ENCODE results near the gene CEP170B. TPM values are rescaled to one million over a fixed set of nuclear protein-coding genes. Genes with fewer than 3 reads are reported as not detected.

The CEP170B gene
- total and polyA plus RNA-seq, 2 experiments from 2014 or later, result 2.7 to 24.5 TPM

GRCh38 chr14:104860414-104860813, 4.7 kb upstream of the CEP170B start:
- no peaks in the 10 kb centered on the region for H3K27me3 ChIP-seq (replicated peaks; ENCODE audit: insufficient read depth)
- no peak for TF ChIP-seq EZH2 (IDR thresholded peaks at IDR 0.05; ENCODE audit: insufficient read depth, poor library complexity, severe bottlenecking)
- no peak for TF ChIP-seq EZH2phosphoT487 (IDR thresholded peaks at IDR 0.05; ENCODE audit: insufficient read depth, low read depth)
- in situ Hi-C loops (cut with MboI), result no loop called here
- H3K27ac ChIP-seq, result no peak overlapping the region
- DNase-seq, result no peak
- no peaks in the 10 kb centered on the region for H3K9me3 ChIP-seq (ENCODE audit: low read depth)
- H4K20me1 ChIP-seq (ENCODE audit: insufficient read depth), result no peaks in the 10 kb centered on the region
- no peaks in the 10 kb centered on the region for H3K9me2 ChIP-seq (ENCODE audit: insufficient read depth)
- H3K4me2 ChIP-seq (ENCODE audit: unreplicated experiment), result no peak overlapping the region
- H3K36me3 ChIP-seq (ENCODE audit: low read depth), result no peaks in the 10 kb centered on the region
- no peaks in the 10 kb centered on the region for H3K79me2 ChIP-seq (ENCODE audit: insufficient read depth)
- no peaks in the 10 kb centered on the region for H3F3A ChIP-seq (ENCODE audit: insufficient read depth)
- no peak overlapping the region for H3K9ac ChIP-seq
- H2AFZ ChIP-seq, result no peak overlapping the region
- H3K4me3 ChIP-seq, result no peak overlapping the region
- H3K4me1 ChIP-seq (ENCODE audit: insufficient read depth), result no peaks in the 10 kb centered on the region

GRCh38 chr14:104863131-104863862, 1.8 kb upstream of the CEP170B start:
- H3K4me2 ChIP-seq (ENCODE audit: unreplicated experiment), result no peak overlapping the region
- in situ Hi-C loops (cut with MboI), result no loop called here
- no peaks in the 10 kb centered on the region for H3K36me3 ChIP-seq (ENCODE audit: low read depth)
- H3F3A ChIP-seq (ENCODE audit: insufficient read depth), result no peaks in the 10 kb centered on the region
- no peak for TF ChIP-seq EZH2 (IDR thresholded peaks at IDR 0.05; ENCODE audit: insufficient read depth, poor library complexity, severe bottlenecking)
- TF ChIP-seq EZH2phosphoT487 (IDR thresholded peaks at IDR 0.05; ENCODE audit: insufficient read depth, low read depth), result no peak
- H4K20me1 ChIP-seq (ENCODE audit: insufficient read depth), result no peaks in the 10 kb centered on the region
- H3K27ac ChIP-seq, result no peak overlapping the region
- H3K27me3 ChIP-seq (replicated peaks; ENCODE audit: insufficient read depth), result no peaks in the 10 kb centered on the region
- DNase-seq, result no peak
- H3K4me1 ChIP-seq (ENCODE audit: insufficient read depth), result peaks cover 5% of the 10 kb centered on the region; the same call in 1 of the 2 replicates
- H3K9ac ChIP-seq, result no peak overlapping the region
- H3K9me2 ChIP-seq (ENCODE audit: insufficient read depth), result no peaks in the 10 kb centered on the region
- WGBS, 2 experiments (ENCODE audit: low coverage in 1 of 2, low lambda C conversion rate in 2 of 2, missing lambda C conversion rate in 2 of 2), result 73 to 78% methylated on average over 11 to 13 of the region's 13 CpGs
- no peak overlapping the region for H2AFZ ChIP-seq
- H3K4me3 ChIP-seq, result no peak overlapping the region
- H3K9me3 ChIP-seq (ENCODE audit: low read depth), result no peaks in the 10 kb centered on the region
- H3K79me2 ChIP-seq (ENCODE audit: insufficient read depth), result peaks cover 24% of the 10 kb centered on the region

GRCh38 chr14:104863923-104864266, 1.2 kb upstream of the CEP170B start:
- no peaks in the 10 kb centered on the region for H4K20me1 ChIP-seq (ENCODE audit: insufficient read depth)
- no peaks in the 10 kb centered on the region for H3K9me3 ChIP-seq (ENCODE audit: low read depth)
- H3K36me3 ChIP-seq (ENCODE audit: low read depth), result no peaks in the 10 kb centered on the region
- WGBS, 2 experiments (ENCODE audit: low coverage in 1 of 2, low lambda C conversion rate in 2 of 2, missing lambda C conversion rate in 2 of 2), result 20 to 22% methylated on average over 13 of the region's 13 CpGs
- no peak for DNase-seq
- H2AFZ ChIP-seq, result no peak overlapping the region; the same call in 1 of the 2 replicates
- H3K27me3 ChIP-seq (replicated peaks; ENCODE audit: insufficient read depth), result no peaks in the 10 kb centered on the region
- no peak overlapping the region for H3K4me3 ChIP-seq
- in situ Hi-C loops (cut with MboI), result no loop called here
- no peak overlapping the region for H3K4me2 ChIP-seq (ENCODE audit: unreplicated experiment)
- H3K79me2 ChIP-seq (ENCODE audit: insufficient read depth), result peaks cover 30% of the 10 kb centered on the region
- no peaks in the 10 kb centered on the region for H3F3A ChIP-seq (ENCODE audit: insufficient read depth)
- H3K9me2 ChIP-seq (ENCODE audit: insufficient read depth), result no peaks in the 10 kb centered on the region
- H3K4me1 ChIP-seq (ENCODE audit: insufficient read depth), result peaks cover 5% of the 10 kb centered on the region; the same call in 1 of the 2 replicates
- H3K27ac ChIP-seq, result no peak overlapping the region
- no peak overlapping the region for H3K9ac ChIP-seq
- TF ChIP-seq EZH2 (IDR thresholded peaks at IDR 0.05; ENCODE audit: insufficient read depth, poor library complexity, severe bottlenecking), result no peak
- TF ChIP-seq EZH2phosphoT487 (IDR thresholded peaks at IDR 0.05; ENCODE audit: insufficient read depth, low read depth), result no peak

- Histone ChIP-seq H3K4me2 (ENCODE audit: unreplicated experiment) (peak overlapping the region; percentile 74), H3K9ac (peak overlapping the region; percentile 20)
- in situ Hi-C loops (cut with MboI), result no loop called here
These were observed 594 bp upstream of the CEP170B start for GRCh38 chr14:104864267-104865080.

More at GRCh38 chr14:104864267-104865080, 594 bp upstream of the CEP170B start:
- H3K27ac ChIP-seq, result no peak overlapping the region
- H2AFZ ChIP-seq, result peak overlapping the region; percentile 49
- peaks cover 5% of the 10 kb centered on the region; the same call in 1 of the 2 replicates for H3K4me1 ChIP-seq (ENCODE audit: insufficient read depth)
- peak; percentile 40 for DNase-seq
- TF ChIP-seq EZH2 (IDR thresholded peaks at IDR 0.05; ENCODE audit: insufficient read depth, poor library complexity, severe bottlenecking) (peak; percentile 64), EZH2phosphoT487 (IDR thresholded peaks at IDR 0.05; ENCODE audit: insufficient read depth, low read depth) (no peak)
- no peaks in the 10 kb centered on the region for H3K36me3 ChIP-seq (ENCODE audit: low read depth)
- H4K20me1 ChIP-seq (ENCODE audit: insufficient read depth), result no peaks in the 10 kb centered on the region
- peaks cover 36% of the 10 kb centered on the region for H3K79me2 ChIP-seq (ENCODE audit: insufficient read depth)
- H3K9me3 ChIP-seq (ENCODE audit: low read depth), result no peaks in the 10 kb centered on the region
- 2 to 7% methylated on average over 48 to 66 of the region's 70 CpGs for WGBS, 2 experiments (ENCODE audit: low coverage in 1 of 2, low lambda C conversion rate in 2 of 2, missing lambda C conversion rate in 2 of 2)
- peak overlapping the region; percentile 64 for H3K4me3 ChIP-seq
- no peaks in the 10 kb centered on the region for H3F3A ChIP-seq (ENCODE audit: insufficient read depth)
- no peaks in the 10 kb centered on the region for H3K27me3 ChIP-seq (replicated peaks; ENCODE audit: insufficient read depth)
- no peaks in the 10 kb centered on the region for H3K9me2 ChIP-seq (ENCODE audit: insufficient read depth)

Measured in GM23248 (cell line).